GM04504 (cell line): ENCODE data around the gene COPG1.
"Not testable (repeated sequence)": the region's sequence is repeated elsewhere in the genome, so short reads cannot be mapped to it uniquely, and the experiment has no call there.

Experiments used
- DNase-seq: peaks from one replicate; pipeline ENCODE4 v3.0.0-alpha.2; 2012; ENCODE audit warnings: low read depth

COPG1 gene

DNA sequence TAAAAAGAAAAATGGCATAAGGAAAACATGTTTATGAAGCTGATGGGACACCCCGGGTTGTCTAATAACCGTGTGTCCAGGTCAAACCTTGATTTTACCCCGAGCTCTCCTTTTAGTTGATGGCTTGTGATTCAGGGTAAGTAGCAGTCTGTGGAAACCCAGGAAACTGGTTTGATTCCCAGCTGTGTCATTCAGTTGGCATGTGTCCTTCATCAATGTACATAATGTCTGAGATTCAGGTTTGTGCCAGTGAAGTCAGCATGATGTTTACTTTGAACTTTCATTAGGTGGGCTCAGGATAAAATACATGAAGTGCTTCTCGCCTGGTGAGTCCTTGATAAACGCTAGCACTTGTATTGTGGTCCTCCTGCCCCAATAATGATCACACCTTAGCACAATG lies 4.3 kb upstream of the COPG1 start:
- no peak for DNase-seq

DNA sequence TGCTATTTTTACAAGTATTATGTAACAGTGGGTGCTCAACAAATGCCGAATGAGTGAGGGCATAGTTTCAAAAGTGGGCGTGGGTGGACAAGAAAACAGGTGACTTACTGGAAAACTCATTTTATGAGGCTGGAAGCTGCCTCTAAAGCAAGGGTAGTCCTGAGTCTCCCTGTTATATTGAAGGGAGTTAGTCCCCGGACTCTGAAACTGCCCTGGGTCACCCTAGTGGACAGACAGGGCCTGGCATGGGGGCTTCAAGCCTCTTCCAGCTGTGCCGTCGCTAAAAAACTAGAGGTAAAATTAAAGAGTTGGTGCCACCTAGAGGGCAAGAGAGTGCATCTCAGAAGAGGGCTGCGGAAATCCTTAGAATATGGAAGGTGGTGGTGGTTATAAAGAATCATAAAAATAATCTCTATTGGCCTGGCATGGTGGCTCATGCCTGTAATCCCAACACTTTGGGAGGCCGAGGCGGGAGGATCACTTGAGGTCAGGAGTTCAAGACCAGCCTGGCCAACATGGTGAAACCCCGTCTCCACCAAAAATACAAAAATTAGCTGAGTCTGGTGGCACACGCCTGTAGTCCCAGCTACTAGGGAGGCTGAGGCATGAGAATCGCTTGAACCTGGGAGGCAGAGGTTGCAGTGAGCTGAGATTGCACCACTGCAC lies 3.6 kb upstream of the COPG1 start:
- peak; percentile 83 for DNase-seq

DNA sequence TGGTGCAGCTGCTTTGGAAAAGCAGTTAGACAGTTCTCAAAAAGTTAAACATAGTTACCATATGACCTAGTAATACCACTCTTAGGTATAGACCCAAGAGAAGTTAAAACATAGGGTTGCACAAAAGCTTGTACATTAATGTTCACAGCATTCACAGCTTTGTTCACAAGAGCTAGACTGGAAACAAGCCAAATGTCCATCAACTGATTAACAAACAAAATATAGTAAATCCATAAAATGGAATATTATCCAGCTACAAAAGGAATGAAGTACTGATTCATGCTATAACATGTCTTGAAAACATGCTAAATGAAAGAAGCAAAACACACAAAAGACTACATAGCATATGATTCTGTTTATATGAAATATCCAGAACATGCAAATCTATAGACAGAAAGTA lies 2.8 kb upstream of the COPG1 start:
- no peak for DNase-seq

DNA sequence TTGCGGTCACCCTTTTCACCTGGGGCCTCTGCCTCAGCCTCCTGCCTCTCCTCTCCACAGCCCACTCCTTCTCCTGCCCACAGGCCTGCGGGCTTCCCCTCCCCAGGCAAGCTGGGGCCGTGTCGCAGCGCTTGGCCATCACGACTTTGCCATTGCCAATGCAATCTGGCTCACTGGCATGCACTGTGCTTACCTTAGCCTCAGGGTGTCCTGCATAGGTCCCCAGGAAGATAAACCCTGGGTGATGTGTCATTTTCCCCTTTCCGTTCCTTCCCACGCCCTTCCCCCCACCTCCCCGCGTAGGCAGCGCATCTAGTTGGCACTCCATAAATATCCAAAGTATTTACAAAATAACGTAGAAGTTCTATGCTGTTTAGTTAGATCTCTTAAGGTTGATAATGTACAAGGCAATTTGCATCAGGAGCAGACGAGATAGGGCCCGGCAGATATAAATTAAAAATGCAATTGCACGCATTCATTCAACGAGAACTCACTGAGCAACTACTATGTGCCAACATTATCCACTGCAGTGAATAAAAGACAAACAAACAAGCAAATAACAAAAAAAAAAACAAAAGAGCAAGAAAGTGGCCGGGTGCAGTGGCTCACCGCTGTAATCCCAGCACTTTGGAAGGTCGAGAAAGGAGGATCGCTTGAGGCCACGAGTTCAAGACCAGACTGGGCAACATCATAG lies 973 bp upstream of the COPG1 start:
- no peak for DNase-seq

DNA sequence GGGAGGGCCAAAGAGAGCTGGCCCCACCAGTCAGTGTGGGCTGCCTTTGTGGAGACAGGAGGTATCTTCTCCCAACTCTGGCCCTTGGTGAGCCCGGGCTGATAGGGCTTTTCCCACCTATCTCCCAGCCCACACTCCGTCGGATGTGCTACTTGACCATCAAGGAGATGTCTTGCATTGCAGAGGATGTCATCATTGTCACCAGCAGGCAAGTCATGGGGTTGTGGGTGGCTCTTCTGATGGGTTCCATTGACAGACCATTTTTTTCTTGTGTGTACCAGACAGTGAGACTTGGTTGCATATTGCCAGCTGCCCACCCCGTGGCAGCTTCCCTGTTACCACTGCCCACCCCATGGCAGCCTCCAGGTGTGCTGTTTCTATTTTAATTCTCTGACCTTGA lies 3.3 kb downstream of the COPG1 start:
- no peak for DNase-seq

DNA sequence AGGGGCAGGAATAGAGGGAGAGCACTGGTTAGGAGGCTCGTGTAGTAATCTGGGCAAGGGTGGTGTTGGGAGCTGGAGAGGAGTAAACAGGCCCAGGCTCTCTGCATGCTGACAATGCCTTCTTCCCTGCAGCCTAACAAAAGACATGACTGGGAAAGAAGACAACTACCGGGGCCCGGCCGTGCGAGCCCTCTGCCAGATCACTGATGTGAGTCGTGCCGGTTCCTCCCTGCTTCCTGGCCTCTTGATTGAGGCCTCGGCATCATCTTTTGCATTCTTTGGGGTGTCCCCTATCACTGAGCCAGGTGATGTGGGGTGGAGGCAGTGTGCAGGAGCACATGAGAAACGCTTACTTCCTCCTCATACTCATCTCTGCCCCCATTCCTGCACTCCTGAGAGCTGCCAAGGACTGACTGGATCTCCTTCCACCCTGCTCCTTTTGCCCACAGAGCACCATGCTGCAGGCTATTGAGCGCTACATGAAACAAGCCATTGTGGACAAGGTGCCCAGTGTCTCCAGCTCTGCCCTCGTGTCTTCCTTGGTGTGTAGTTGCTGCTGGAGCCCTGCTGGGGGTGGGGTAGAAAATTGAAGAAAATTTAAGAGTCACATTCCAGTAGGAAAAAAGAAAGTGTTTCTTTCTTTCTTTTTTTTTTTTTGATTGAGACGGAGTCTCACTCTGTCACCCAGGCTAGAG lies 5.3 kb downstream of the COPG1 start:
- no peak for DNase-seq

DNA sequence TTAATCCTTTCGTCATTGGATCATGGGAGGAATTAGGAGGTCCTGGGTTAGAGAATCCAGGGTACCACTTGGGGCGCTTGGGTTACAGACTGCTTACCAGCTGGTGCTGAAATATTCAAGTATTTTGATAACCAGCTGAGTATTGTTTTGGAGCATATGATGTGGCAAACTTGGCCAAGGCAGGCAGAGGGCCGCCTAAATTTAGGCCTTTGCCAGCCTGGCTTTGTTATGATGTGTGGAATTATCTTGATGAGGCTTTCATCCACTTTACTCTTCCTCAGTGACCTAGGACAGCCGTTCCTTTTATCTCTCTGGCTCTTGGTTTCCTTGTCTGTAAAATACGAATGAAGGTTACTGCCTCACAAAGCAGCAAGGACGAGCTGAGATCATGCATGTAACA lies 6.9 kb downstream of the COPG1 start:
- no peak for DNase-seq

DNA sequence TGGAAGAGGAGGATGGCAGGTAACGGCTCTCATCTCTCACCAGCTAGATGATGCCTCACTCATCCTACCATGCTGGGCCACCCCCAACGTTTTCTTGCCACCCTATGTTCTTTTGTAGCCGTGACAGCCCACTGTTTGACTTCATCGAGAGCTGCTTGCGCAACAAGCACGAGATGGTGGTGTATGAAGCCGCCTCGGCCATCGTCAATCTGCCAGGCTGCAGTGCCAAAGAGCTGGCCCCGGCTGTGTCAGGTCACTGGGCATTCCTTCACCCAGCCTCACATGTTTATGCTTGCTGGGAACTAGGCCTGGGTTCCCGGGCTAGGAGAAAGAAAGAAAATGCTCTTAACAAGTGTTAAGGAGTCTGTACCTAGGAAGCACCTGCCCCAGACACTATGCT lies 8.2 kb downstream of the COPG1 start:
- DNase-seq: no peak

DNA sequence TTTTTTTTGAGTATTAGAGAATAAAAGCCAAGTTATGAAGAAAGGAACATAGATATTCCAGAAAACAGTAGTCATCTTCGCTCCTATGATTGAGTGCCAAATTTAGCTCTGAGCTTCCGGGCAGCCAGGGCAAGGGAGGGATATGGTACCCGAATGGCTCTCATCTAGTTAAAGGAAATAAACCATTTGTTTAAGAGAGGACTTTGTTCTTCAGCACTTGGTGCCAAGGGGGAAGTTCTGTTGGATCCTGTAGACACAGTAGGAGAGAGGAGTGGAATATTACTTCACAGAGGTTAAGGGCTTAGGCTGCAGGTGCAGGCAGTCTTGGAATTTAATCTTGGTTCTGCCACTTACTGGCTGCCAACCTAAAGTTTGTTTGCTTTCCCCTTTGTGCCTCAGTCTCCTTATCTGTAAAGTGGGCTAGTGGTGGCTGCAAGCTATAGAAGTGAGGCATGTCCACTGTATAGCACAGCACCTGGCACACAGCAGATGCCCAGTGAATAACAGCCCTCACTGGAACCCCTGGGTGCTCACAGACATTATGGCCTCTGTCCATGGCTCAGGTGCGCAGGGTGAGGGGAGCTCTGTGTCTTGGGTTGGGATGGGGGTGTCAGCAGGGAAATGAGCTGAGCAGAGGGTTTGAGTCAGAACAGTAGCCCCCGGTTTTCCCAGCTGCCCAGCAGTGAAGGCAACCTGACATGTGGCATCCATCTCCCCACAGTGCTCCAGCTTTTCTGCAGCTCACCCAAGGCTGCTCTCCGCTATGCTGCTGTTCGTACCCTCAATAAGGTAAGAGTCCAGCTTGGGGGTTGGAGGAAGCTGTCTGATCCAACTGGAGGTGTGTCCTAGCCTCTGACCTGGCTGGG lies 10.4 kb downstream of the COPG1 start:
- DNase-seq: no peak

DNA sequence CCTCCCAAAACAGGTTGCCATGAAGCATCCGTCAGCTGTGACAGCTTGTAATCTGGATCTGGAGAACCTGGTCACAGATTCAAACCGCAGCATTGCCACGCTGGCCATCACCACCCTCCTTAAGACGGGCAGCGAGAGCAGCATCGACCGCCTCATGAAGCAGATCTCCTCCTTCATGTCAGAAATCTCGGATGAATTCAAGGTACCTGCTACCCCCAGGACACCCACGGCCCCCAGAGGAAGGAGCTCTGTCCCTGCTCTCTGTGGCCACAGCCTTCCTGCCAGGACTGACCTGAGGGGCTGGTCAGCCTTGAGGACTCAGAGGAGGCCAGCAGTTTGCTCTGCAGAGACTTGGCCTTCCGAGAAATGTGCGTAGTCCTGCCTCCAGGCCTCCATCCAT lies 11.2 kb downstream of the COPG1 start:
- DNase-seq: no peak

DNA sequence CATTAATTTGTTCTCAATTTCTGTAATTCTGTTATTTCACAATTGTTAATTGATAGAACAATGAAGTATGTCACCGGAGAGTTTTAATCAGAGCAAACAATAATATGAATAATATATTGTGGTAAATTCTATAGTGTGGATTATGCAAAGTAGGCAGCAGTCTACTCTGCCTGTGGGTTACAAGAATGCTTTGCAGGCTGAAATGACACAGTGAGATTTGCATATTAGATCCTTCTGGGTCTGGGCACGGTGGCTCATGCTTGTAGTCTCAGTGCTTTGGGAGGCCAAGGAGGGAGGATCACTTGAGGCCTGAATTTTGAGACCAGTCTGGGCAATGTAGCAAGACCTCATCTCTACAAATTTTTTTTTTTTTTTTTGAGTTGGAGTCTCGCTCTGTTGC lies 12.5 kb downstream of the COPG1 start:
- DNase-seq: no peak

DNA sequence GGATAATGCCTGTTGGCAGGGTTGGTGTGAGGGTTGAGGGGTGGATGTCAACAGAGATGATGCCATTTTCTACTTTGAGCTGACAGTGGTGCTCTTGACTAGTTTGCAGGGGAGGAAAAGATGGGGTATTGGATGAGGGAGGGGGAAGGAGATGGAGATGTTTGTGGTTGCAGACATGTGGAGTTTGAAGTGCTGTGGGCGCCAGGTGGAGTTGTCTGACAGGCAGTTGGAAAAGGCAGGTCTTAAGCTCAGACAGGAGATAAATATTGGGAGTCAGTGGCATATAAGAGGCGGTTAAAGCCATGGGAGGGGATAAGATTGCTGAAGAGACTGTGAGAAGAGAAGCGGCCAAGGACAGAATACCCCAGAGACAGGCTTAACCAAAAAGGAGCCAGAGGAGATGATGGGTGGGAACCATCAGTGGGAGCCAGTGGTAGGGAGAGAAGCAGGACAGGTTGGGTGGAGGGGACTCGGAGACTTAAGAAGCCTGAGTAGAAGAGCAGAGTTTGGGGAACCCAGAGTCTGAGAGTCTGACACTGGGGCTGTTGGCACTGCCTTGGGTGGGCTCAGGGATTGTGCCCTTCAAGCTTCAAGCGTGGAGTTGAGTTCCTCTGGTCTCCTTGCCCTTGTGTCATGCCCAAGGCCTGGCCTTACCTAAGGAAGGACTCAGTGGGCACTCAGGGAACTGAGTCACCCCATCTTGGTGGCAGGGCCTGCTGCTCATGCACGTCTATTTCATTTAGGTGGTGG lies 13.9 kb downstream of the COPG1 start:
- no peak for DNase-seq

DNA sequence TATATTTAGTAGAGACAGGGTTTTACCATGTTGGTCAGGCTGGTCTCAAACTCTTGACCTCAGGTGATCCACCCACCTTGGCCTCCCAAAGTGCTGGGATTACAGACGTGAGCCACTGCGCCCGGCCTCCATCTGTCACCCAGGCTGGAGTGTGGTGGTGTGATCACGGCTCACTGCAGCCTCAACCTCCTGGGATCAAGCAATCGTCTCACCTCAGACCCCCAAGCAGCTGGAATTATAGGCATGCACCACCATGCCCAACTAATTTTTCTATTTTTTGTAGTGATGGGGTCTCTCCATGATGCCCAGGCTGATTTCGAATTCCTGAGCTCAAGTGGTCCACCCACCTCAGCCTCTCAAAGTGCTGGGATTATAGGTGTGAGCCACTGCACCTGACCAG lies 15.6 kb downstream of the COPG1 start:
- DNase-seq: not testable (repeated sequence)

DNA sequence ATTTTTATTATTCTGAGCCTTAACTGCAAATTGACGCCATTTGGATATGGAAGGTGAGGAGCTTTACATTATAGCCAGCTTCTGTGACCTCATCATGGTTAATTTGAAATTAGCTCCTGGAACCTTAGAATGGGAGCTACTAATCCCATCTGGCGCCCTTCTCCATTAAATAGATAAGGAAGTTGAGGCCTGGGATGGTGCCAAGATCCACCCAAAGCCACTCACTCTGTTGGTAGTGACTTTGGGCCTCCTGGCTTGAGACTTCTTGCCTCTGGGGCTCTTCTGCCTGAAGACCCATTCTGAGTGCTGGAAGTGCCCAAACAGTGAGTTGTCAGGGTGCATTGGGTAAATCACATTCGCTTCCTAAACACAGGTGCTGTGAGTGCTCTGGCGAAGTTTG lies 17.2 kb downstream of the COPG1 start:
- no peak for DNase-seq

DNA sequence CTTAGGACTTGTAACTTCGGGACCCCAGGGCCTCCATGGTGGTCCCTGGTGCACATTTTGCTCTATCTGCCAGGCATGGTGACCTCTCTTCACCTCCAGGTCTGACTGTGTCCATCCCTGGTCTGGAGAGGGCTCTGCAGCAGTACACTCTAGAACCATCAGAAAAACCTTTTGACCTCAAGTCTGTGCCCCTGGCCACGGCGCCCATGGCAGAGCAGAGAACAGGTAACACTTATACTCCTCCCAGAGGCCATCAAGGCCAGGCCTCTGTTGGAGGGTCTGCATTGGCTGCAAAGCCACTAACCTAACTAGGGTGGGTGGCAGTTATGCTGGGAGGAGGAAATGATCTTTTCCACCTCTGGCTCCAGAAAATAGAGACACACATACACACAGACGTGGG lies 19.0 kb downstream of the COPG1 start:
- DNase-seq: no peak

DNA sequence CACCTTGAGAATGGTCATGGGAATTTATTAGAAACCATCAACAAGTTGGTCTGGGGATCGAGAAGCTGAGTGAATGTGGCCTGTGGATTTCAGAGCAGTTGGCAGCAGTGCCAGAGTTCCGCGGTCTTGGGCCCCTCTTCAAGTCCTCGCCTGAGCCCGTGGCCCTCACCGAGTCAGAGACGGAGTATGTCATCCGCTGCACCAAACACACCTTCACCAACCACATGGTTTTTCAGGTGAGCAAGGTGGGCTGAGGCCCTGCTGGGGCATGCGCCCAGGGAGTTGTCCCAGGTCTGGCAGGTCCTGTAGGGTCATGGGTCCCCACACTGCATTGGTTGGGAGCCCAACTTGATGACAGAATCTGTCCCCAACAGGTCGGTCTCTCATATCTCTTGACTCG lies 22.3 kb downstream of the COPG1 start:
- DNase-seq: no peak

DNA sequence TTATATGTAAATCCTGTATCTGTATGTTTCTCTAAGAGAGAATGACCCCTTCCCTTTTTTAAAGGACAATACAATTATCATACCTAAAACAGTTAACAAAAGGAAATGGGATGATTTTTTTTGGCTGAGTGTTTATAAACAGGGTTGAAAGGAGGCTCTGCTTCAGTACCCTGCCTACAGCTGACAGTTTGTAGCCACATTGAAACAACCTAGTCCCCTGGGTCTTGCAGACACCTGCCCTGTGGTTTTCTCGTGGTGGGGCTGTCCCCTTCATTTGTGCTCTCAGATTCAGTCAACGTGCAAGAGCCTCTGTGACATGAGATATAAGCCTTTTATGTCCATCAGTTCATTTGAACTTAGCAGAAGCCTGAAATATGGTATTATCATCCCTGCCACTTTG lies 27.0 kb downstream of the COPG1 start:
- DNase-seq: no peak

DNA sequence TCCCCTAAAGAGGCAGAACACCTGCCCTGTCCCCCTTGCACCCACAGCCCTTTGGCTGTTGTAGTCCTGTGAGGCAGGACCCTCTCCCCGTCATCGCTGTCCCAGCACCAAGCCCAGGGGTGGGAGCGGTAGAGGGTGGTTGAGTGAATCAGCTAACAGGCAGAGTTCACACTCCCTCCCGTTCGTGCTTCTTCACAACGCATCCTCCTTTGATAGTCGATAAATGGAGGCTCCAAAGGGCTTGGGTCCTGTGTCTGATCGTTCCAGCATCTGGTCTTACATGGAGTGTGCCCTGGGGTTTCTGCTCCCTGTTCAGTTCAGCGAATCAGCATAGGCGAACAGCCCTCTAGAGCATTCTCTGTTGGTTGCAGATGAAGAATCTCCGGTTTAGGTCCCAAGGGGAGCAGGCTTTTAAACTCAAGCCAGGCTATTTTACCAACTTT lies 28.4 kb downstream of the COPG1 start:
- DNase-seq: no peak

DNA sequence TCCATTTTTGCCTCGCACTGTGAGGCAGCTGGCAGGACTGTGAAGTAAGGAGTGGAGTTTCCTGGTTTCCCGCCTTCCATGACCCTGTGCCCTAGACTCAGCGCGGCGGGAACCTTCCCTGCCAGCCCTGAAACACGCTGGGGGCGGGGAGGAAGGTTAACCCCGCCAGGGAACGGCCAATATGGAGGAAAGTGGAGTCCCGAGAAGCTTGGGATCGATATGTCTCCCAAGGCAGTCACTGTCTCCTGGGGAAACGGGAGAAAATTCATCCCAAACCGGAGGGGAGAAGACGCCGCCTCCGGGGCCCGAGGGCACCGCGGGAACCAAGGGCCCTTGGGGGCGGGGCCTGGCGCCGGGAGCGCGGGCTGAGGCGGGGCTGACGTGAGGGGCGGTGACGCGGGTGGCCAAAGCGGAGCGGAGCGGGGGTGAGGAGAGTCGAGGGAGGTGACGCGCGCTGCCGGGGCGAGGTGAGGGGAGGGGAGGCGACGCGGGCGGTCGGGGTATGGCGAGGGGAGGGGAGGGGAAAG lies 29.1 kb downstream of the COPG1 start, which contains the start of gene HMCES:
HMCES (plus strand) TSS at position 432 of the 527 bp plus-strand sequence. CDS start 863 bp downstream, outside the sequence.
- peak; percentile 76 for DNase-seq

DNA sequence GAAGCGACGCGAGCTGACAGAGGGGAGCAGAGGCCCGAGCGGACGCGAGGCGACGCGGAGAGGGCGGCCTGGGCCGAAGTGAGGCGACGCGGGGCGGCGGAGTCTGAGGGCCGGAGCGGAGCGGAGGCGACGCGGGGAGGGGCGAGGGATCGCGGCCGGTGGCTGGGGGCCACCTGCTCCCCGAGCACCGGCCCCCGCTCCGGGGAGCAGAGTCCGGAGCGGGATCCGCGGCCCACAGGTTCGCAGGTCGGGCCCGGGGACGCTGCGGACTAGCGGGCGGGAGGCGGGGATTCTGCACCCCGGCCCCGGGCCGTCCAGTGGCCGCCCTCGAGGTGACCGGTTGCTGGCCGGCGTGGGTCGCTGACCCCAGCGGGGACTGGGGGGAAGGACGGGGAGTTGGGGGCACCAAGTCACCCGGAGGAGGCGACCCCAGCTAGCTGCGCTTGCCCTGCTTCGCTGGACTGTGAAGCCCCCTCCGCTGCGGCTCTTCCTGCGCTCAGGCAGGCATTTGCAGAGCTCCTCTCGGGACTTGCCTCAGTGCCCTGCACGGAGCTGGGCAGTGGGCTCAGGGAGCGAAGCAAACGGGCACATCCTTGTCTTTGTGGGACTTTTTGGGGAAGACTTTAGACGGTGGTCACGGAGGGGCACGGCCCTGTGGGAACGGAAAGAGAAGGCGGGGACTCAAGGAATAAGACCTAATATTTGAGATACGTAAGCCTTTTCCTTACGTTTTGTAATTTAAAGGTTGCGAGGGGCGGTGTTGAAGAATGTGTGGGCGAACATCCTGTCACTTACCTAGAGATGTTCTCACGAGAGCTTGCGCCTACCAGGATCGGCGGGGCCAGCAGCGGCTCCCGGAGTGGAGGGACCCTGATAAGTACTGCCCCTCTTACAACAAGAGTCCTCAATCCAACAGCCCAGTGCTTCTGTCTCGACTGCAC lies 29.8 kb downstream of the COPG1 start:
- no peak for DNase-seq
